Fibroblast of the conjunctiva (primary cell): ENCODE results near the gene ECT2L.
A peak's percentile ranks its signal among the peaks of the same experiment; 100 is the strongest.
"Not testable (repeated sequence)": the region's sequence is repeated elsewhere in the genome, so short reads cannot be mapped to it uniquely, and the experiment has no call there.

Source experiments
- DNase-seq: peaks from one replicate; pipeline ENCODE4 v3.0.0-alpha.2; 2010; ENCODE audit warnings: low read depth

Gene ECT2L

GRCh38 chr6:138936873-138937272, 141.0 kb downstream of the ECT2L start:
- not testable (repeated sequence) for DNase-seq

DNA sequence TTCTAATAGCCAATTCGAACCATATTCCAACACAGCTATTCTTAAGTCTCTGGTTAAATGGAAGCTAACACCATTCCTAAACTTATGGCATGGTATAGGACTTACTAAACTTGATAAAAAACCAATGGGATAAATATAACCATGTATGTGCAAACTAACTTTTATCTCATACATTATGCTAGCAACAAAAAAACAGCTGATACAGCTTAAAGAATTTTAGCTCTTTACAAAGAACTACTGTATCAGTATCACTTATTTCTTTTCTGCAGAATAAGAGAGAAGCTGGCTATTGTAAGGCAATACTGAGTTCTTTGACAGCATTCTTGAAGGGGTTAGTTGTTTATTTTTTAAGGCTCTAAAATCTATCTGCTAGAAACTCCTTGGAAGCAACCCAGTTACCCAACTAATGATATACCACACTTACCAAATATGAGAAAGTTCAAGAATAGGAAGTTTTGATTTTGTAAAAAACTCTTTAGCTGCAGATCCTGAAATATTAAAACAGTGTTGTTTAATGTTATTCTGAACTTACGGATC, 147.3 kb downstream of the ECT2L start:
- no peak for DNase-seq

GRCh38 chr6:138944412-138944811, 148.5 kb downstream of the ECT2L start:
- DNase-seq = peak; percentile 6

- DNase-seq = no peak
Measured at GRCh38 chr6:138945354-138945753, 149.5 kb downstream of the ECT2L start.

DNA sequence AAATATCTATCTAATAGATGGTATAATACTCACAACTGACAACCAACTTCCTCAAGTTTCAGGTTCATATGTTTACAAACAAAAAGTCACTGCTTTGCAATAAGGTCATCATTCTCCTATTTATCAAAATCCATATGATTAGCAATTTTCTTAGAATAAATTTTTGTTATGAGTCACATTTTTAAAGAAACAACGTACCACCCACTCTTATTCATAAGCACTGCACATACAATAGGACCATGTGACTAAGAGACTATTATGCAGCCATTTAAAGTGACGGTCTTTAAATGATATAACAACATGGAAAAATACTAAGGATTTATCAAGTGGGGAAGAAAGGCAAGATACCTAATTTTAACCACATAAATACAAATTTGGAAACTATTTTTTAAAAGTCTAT, 152.1 kb downstream of the ECT2L start:
- no peak for DNase-seq

- no peak for DNase-seq
Measured at GRCh38 chr6:138948546-138949179, 152.8 kb downstream of the ECT2L start.

- DNase-seq = no peak
Measured at GRCh38 chr6:138953451-138953850, 157.6 kb downstream of the ECT2L start.
